ENCODE results near the gene SWI5. TPM values are rescaled to one million over a fixed set of nuclear protein-coding genes. Genes with fewer than 3 reads are reported as not detected.

Gene SWI5
- total and polyA plus RNA-seq, 9 of the 15 experiments (the other 6 are each of a cell fraction or from before 2014, with no cell fraction given) = 62.8 to 133 (median 95.9) TPM

GRCh38 chr9:128249908-128250838 is 25.9 kb upstream of the SWI5 start (continued):
- TF ChIP-seq NR2C2 (CRISPR knock-in tag; IDR thresholded peaks at IDR 0.05) (no peak), NR2C2 (tag; IDR thresholded peaks at IDR 0.05) (no peak), MBD2 (IDR thresholded peaks at IDR 0.05; ENCODE audit: borderline replicate concordance, low read depth) (no peak), FOXA1 (IDR thresholded peaks at IDR 0.05; ENCODE audit: borderline replicate concordance) (no peak), ZBED1 (IDR thresholded peaks at IDR 0.05) (no peak), PTRF (tag; IDR thresholded peaks at IDR 0.05) (no peak), ZNF584 (CRISPR knock-in tag; IDR thresholded peaks at IDR 0.05; ENCODE audit: low read depth) (no peak), ZNF431 (CRISPR knock-in tag; IDR thresholded peaks at IDR 0.05) (no peak), ZNF134 (CRISPR knock-in tag; conservative IDR thresholded peaks at IDR 0.05) (no peak), U2AF2 (optimal IDR thresholded peaks at IDR 0.05; ENCODE audit: low read depth, low read length) (no peak), SLC30A9 (CRISPR knock-in tag; IDR thresholded peaks at IDR 0.05) (no peak)
- TF ChIP-seq, protein P1, sequence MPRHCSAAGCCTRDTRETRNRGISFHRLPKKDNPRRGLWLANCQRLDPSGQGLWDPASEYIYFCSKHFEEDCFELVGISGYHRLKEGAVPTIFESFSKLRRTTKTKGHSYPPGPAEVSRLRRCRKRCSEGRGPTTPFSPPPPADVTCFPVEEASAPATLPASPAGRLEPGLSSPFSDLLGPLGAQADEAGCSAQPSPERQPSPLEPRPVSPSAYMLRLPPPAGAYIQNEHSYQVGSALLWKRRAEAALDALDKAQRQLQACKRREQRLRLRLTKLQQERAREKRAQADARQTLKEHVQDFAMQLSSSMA (CRISPR knock-in tag; IDR thresholded peaks at IDR 0.05) = no peak
- TF ChIP-seq, protein P2, sequence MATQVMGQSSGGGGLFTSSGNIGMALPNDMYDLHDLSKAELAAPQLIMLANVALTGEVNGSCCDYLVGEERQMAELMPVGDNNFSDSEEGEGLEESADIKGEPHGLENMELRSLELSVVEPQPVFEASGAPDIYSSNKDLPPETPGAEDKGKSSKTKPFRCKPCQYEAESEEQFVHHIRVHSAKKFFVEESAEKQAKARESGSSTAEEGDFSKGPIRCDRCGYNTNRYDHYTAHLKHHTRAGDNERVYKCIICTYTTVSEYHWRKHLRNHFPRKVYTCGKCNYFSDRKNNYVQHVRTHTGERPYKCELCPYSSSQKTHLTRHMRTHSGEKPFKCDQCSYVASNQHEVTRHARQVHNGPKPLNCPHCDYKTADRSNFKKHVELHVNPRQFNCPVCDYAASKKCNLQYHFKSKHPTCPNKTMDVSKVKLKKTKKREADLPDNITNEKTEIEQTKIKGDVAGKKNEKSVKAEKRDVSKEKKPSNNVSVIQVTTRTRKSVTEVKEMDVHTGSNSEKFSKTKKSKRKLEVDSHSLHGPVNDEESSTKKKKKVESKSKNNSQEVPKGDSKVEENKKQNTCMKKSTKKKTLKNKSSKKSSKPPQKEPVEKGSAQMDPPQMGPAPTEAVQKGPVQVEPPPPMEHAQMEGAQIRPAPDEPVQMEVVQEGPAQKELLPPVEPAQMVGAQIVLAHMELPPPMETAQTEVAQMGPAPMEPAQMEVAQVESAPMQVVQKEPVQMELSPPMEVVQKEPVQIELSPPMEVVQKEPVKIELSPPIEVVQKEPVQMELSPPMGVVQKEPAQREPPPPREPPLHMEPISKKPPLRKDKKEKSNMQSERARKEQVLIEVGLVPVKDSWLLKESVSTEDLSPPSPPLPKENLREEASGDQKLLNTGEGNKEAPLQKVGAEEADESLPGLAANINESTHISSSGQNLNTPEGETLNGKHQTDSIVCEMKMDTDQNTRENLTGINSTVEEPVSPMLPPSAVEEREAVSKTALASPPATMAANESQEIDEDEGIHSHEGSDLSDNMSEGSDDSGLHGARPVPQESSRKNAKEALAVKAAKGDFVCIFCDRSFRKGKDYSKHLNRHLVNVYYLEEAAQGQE (IDR thresholded peaks at IDR 0.05; ENCODE audit: borderline replicate concordance) = no peak
- TF ChIP-seq, protein P2 (CRISPR knock-in tag; IDR thresholded peaks at IDR 0.05; ENCODE audit: low read depth) = peak; percentile 76; the same call in 1 of the 2 replicates
- TF ChIP-seq, protein P3, sequence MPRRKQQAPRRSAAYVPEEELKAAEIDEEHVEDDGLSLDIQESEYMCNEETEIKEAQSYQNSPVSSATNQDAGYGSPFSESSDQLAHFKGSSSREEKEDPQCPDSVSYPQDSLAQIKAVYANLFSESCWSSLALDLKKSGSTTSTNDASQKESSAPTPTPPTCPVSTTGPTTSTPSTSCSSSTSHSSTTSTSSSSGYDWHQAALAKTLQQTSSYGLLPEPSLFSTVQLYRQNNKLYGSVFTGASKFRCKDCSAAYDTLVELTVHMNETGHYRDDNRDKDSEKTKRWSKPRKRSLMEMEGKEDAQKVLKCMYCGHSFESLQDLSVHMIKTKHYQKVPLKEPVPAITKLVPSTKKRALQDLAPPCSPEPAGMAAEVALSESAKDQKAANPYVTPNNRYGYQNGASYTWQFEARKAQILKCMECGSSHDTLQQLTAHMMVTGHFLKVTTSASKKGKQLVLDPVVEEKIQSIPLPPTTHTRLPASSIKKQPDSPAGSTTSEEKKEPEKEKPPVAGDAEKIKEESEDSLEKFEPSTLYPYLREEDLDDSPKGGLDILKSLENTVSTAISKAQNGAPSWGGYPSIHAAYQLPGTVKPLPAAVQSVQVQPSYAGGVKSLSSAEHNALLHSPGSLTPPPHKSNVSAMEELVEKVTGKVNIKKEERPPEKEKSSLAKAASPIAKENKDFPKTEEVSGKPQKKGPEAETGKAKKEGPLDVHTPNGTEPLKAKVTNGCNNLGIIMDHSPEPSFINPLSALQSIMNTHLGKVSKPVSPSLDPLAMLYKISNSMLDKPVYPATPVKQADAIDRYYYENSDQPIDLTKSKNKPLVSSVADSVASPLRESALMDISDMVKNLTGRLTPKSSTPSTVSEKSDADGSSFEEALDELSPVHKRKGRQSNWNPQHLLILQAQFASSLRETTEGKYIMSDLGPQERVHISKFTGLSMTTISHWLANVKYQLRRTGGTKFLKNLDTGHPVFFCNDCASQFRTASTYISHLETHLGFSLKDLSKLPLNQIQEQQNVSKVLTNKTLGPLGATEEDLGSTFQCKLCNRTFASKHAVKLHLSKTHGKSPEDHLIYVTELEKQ (CRISPR knock-in tag; IDR thresholded peaks at IDR 0.05) = no peak
